PC-3 (cell line): ENCODE data around the gene VSIG10. TPM values are rescaled to one million over a fixed set of nuclear protein-coding genes. Genes with fewer than 3 reads are reported as not detected.

ENCODE experiments used
- ATAC-seq: fragments of 200-7000 bp; cut with Tn5 transposase; 2 replicates; pipeline ENCODE4 v1.9.1; 2020; ENCODE audit warnings: mild to moderate bottlenecking, moderate library complexity
- BruUV-seq: library from RNA; stranded (reverse); fragments of 400-500 nt; replicated peaks from 2 replicates; lab custom pipeline; 2021; lab: Mats Ljungman, UMichigan
- CTCF ChIA-PET: fragments of 300-600 bp; sonication (Branson Sonifier 250); formaldehyde crosslinking; loops from one replicate; lab custom pipeline; 2022; ENCODE audit warnings: antibody characterized with exemption; lab: Charles Lee
- POLR2A ChIA-PET: fragments of 300-600 bp; sonication (Branson Sonifier 250); formaldehyde crosslinking; loops from one replicate; lab custom pipeline; 2022; ENCODE audit warnings: antibody characterized with exemption; ENCODE audit not compliant: unreplicated experiment; lab: Charles Lee
- DNase-seq: peaks from one replicate; pipeline ENCODE4 v3.0.0-alpha.2; 2015
- H2AFZ ChIP-seq: fragments of 300-600 bp; sonication (generic); 2 replicates; pipeline ENCODE4 v1.6.0; 2016; ENCODE audit warnings: antibody characterized with exemption, low read length
- H3F3A ChIP-seq: fragments of 300-600 bp; sonication (generic); one replicate; pipeline ENCODE4 v1.6.0; 2017; ENCODE audit warnings: antibody characterized with exemption, low read length, control low read depth, mild to moderate bottlenecking; ENCODE audit not compliant: unreplicated experiment
- H3K27ac ChIP-seq: fragments of 300-600 bp; sonication (generic); 2 replicates; pipeline ENCODE4 v1.5.1; 2016; ENCODE audit warnings: mild to moderate bottlenecking, low read length
- H3K27me3 ChIP-seq: fragments of 300-600 bp; sonication (generic); 2 replicates; pipeline ENCODE4 v1.6.1; 2016; ENCODE audit warnings: low read length, mixed read lengths
- H3K36me3 ChIP-seq: fragments of 300-600 bp; sonication (generic); 2 replicates; pipeline ENCODE4 v1.6.1; 2016; ENCODE audit warnings: low read depth, mixed run types, low read length, mixed read lengths
- H3K4me1 ChIP-seq: fragments of 300-600 bp; sonication (generic); 2 replicates; pipeline ENCODE4 v1.5.1; 2016; ENCODE audit warnings: low read length; ENCODE audit not compliant: insufficient read depth
- H3K4me2 ChIP-seq: fragments of 300-600 bp; sonication (generic); 2 replicates; pipeline ENCODE4 v1.6.0; 2016; ENCODE audit warnings: low read length
- H3K4me3 ChIP-seq: fragments of 300-600 bp; sonication (generic); 2 replicates; pipeline ENCODE4 v1.5.1; 2016; ENCODE audit warnings: mild to moderate bottlenecking, low read length, mixed read lengths
- H3K79me2 ChIP-seq: fragments of 300-600 bp; sonication (generic); 2 replicates; pipeline ENCODE4 v1.6.1; 2017; ENCODE audit warnings: low read length, mixed read lengths
- H3K9ac ChIP-seq: fragments of 300-600 bp; sonication (generic); 2 replicates; pipeline ENCODE4 v1.6.0; 2016; ENCODE audit warnings: mild to moderate bottlenecking, low read length
- H3K9me2 ChIP-seq: fragments of 300-600 bp; sonication (generic); replicated peaks from 2 replicates; pipeline ENCODE4 v1.6.1; 2016; ENCODE audit warnings: mixed run types, low read length, mixed read lengths
- H3K9me3 ChIP-seq: fragments of 300-600 bp; sonication (generic); 2 replicates; pipeline ENCODE4 v1.6.1; 2016; ENCODE audit warnings: low read length, mixed read lengths
- H4K20me1 ChIP-seq: fragments of 300-600 bp; sonication (generic); 2 replicates; pipeline ENCODE4 v1.6.1; 2016; ENCODE audit warnings: low read length, mixed read lengths
- CTCF ChIP-seq: fragments of 300-600 bp; sonication (generic); conservative IDR thresholded peaks from 2 replicates; pipeline ENCODE4 v1.5.1; 2017; ENCODE audit warnings: antibody characterized with exemption, low read depth, mild to moderate bottlenecking, low read length
- EZH2 ChIP-seq: fragments of 300-600 bp; sonication (generic); IDR thresholded peaks from one replicate; pipeline ENCODE4 v1.6.1; 2017; ENCODE audit warnings: antibody characterized with exemption, mild to moderate bottlenecking, low read length; ENCODE audit not compliant: unreplicated experiment
- EZH2phosphoT487 ChIP-seq: fragments of 300-600 bp; sonication (generic); IDR thresholded peaks from 2 replicates; pipeline ENCODE4 v1.6.1; 2018; ENCODE audit warnings: mild to moderate bottlenecking, antibody characterized with exemption, low read length, borderline replicate concordance
- intact Hi-C: fragments of 100-400 bp; cut with micrococcal nuclease; formaldehyde crosslinking; loops from 2 replicates; pipeline ENCODE4 v1.9.0; 2023
- total RNA-seq: library from RNA; depleted of rRNA; stranded (reverse); fragments of >200 nt; gene quantifications from 2 replicates; pipeline ENCODE4 v1.2.3, GENCODE V29; 2014

Gene VSIG10
- total RNA-seq, 1 experiment from 2014 or later, result 60.8 TPM

DNA sequence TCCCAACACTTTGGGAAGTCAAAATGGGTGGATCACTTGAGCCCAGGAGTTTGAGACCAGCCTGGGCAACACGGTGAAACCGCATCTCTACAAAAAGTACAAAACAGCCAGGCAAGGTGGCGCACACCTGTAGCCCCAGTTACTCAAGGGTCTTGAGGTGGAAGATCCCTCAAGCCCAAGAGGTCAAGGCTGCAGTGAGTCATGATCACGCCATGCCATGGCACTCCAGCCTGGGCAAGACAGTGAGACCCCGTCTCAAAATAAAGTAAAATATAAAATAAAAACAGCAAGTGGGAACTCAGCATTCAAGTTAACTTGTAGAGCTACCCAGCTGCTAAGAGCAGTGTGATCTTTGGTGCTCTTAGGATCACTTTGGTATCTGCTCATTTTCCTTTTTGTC, 74.6 kb downstream of the VSIG10 start:
- Histone ChIP-seq H4K20me1 (no peaks in the 10 kb centered on the region), H3K36me3 (peaks cover 72% of the 10 kb centered on the region), H3K79me2 (no peaks in the 10 kb centered on the region), H2AFZ (no peak overlapping the region), H3K27ac (no peak overlapping the region), H3K4me2 (no peak overlapping the region), H3K9ac (no peak overlapping the region), H3F3A (no peaks in the 10 kb centered on the region), H3K9me2 (no peaks in the 10 kb centered on the region), H3K4me3 (no peak overlapping the region), H3K9me3 (no peaks in the 10 kb centered on the region), H3K27me3 (no peaks in the 10 kb centered on the region), H3K4me1 (peaks cover 22% of the 10 kb centered on the region)
- TF ChIP-seq EZH2 (no peak), CTCF (no peak), EZH2phosphoT487 (no peak)
- BruUV-seq, result no TSS peak
- intact Hi-C loops, result no loop called here
- ChIA-PET CTCF (no interaction called here), POLR2A (no interaction called here)
- ATAC-seq (no peak), DNase-seq (no peak)

DNA sequence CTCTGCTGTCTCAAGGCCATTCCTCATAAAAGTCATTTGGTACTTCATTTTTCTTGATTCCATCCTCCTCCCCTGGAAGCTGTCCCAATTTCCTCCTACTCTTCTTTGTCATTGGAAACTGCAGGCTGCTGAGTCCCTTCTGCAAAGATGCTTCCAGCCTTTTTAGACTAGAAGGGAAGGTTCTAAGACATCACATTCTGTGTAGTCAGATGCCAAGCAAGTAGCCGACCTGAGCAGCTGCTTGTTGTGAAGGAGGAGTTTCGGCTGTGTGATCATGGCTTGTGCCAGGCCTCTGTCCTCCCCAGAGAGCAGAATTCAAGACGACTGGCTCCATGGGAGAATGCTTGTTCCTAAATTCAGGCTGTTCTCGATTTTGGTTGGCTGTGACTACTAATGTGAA, 78.6 kb downstream of the VSIG10 start:
- Histone ChIP-seq H3K9ac (no peak overlapping the region), H3K4me2 (no peak overlapping the region), H3K9me3 (no peaks in the 10 kb centered on the region), H3K36me3 (peaks cover 74% of the 10 kb centered on the region), H3K9me2 (no peaks in the 10 kb centered on the region), H3F3A (no peaks in the 10 kb centered on the region), H3K27me3 (no peaks in the 10 kb centered on the region), H4K20me1 (no peaks in the 10 kb centered on the region), H2AFZ (no peak overlapping the region), H3K79me2 (0 out of 2 replicates have a peak, but pooled peaks cover 6% of the 10 kb centered on the region), H3K4me3 (no peak overlapping the region), H3K4me1 (no peaks in the 10 kb centered on the region), H3K27ac (no peak overlapping the region)
- CTCF ChIA-PET, result no interaction called here
- DNase-seq, result no peak
- no peak for ATAC-seq
- BruUV-seq, result no TSS peak
- TF ChIP-seq EZH2phosphoT487, result no peak
- TF ChIP-seq EZH2, result no peak
- TF ChIP-seq CTCF, result no peak
- intact Hi-C loops, result no loop called here
- POLR2A ChIA-PET, result no interaction called here

- no peak for ATAC-seq
- POLR2A ChIA-PET, result no interaction called here
- H3K9me2 ChIP-seq, result no peaks in the 10 kb centered on the region
- CTCF ChIA-PET, result no interaction called here
- H3F3A ChIP-seq, result no peaks in the 10 kb centered on the region
- no peaks in the 10 kb centered on the region for H3K27me3 ChIP-seq
- no peaks in the 10 kb centered on the region for H4K20me1 ChIP-seq
- BruUV-seq, result no TSS peak
- intact Hi-C loops, result no loop called here
- H3K4me2 ChIP-seq, result no peak overlapping the region
- peaks cover 17% of the 10 kb centered on the region for H3K79me2 ChIP-seq
- no peaks in the 10 kb centered on the region for H3K9me3 ChIP-seq
- H3K27ac ChIP-seq, result no peak overlapping the region
- no peak for DNase-seq
- H3K4me1 ChIP-seq, result 0 out of 2 replicates have a peak, but pooled peaks cover under 1% of the 10 kb centered on the region
- no peak overlapping the region for H3K9ac ChIP-seq
- H2AFZ ChIP-seq, result no peak overlapping the region
- H3K36me3 ChIP-seq, result peaks cover 74% of the 10 kb centered on the region
- no peak overlapping the region for H3K4me3 ChIP-seq
- TF ChIP-seq EZH2 (no peak), EZH2phosphoT487 (no peak), CTCF (no peak)
Measured at GRCh38 chr12:118023301-118023860, 80.4 kb downstream of the VSIG10 start.
